RWPE1 (cell line): Measurements from ENCODE around the gene CLIC5.

Source experiments
- CTCF ChIA-PET: fragments of 350-600 bp; sonication (Branson Sonifier 250); formaldehyde crosslinking; extraction: SDS; loops from one replicate; lab custom pipeline; 2021; lab: Yijun Ruan, JAX
- POLR2A ChIA-PET: fragments of 400-600 bp; formaldehyde crosslinking; extraction: SDS; loops from one replicate; lab custom pipeline; 2020; ENCODE audit warnings: antibody characterized with exemption; ENCODE audit not compliant: low non-redundant PET; lab: Yijun Ruan, JAX
- DNase-seq: peaks from one replicate; pipeline ENCODE4 v3.0.0; 2012; ENCODE audit warnings: low spot score
- H3K27ac ChIP-seq: fragments of 450-650 bp; 2 replicates; pipeline ENCODE4 v1.5.1; 2017
- TF ChIP-seq, protein P1 (sequence below): fragments of 450-650 bp; conservative IDR thresholded peaks from 2 replicates; pipeline ENCODE4 v1.5.1; 2017; ENCODE audit warnings: low read depth, mild to moderate bottlenecking

CLIC5 gene

DNA sequence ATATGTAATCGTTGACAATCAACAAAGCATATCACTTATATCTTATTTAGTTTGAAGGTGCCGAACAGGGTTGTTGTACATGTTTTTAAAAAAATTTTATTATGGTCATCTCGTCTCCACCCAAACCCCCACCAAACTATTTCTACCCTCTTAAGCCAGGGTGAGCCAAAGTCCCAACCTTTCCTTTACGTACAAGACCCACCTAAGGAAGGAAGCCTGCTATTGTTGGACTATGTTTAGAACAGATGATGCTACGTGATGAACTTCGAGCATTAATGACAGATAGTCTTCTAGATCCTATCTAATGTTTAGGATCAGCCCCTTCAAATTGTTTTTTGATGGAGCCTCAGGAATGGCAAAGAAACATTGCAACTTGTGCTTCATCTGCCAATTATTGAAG, 44.4 kb downstream of the CLIC5 start:
- ChIA-PET CTCF (no interaction called here), POLR2A (no interaction called here)
- TF ChIP-seq, protein P1, sequence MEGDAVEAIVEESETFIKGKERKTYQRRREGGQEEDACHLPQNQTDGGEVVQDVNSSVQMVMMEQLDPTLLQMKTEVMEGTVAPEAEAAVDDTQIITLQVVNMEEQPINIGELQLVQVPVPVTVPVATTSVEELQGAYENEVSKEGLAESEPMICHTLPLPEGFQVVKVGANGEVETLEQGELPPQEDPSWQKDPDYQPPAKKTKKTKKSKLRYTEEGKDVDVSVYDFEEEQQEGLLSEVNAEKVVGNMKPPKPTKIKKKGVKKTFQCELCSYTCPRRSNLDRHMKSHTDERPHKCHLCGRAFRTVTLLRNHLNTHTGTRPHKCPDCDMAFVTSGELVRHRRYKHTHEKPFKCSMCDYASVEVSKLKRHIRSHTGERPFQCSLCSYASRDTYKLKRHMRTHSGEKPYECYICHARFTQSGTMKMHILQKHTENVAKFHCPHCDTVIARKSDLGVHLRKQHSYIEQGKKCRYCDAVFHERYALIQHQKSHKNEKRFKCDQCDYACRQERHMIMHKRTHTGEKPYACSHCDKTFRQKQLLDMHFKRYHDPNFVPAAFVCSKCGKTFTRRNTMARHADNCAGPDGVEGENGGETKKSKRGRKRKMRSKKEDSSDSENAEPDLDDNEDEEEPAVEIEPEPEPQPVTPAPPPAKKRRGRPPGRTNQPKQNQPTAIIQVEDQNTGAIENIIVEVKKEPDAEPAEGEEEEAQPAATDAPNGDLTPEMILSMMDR, result no peak
- no peak for DNase-seq
- H3K27ac ChIP-seq, result no peak overlapping the region

DNA sequence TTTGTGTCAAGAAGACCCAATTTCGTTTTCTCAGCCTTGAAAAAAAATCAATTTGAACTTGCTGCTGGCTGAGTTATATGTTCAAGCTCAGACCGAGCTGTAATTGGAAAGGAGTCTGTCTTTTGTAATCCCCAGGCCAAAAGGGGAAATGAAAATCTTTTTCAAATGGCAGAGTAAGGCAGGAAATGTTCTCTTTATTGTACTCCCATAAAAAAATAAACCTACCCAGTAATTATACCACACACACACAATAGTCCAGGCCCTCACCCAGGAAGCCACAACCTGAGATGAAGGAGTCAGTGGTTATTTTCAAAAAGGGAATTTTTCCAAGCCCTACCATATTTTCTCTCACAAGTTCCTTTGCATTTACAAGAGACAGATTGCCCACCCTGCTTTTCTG, 45.3 kb downstream of the CLIC5 start:
- ChIA-PET POLR2A (no interaction called here), CTCF (no interaction called here)

DNA sequence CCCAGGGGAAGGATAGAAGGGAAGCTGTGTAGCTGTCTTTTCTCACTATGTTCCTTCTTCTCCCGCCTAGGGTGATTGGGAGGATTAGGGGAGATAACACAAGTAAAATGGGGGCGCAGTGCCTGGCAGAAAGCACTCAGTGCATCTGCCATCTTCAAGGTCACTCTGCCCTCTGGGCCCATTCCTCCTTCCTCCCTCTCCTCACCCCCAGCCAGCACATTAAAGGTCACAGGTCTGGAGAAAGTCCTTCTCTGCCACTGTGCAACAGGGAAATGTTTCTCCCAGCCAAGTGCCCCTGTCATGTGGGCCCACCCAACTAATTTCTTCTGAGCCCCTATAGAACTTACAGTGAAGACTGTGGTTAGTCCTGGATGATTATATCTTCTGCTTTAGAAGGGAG, 45.8 kb downstream of the CLIC5 start:
- ChIA-PET POLR2A (no interaction called here), CTCF (no interaction called here)
- DNase-seq, result no peak
- TF ChIP-seq, protein P1, result no peak
- no peak overlapping the region for H3K27ac ChIP-seq

More for the DNA sequence above, 45.3 kb downstream of the CLIC5 start:
- H3K27ac ChIP-seq, result no peak overlapping the region
- DNase-seq, result no peak
- TF ChIP-seq, protein P1, result no peak

DNA sequence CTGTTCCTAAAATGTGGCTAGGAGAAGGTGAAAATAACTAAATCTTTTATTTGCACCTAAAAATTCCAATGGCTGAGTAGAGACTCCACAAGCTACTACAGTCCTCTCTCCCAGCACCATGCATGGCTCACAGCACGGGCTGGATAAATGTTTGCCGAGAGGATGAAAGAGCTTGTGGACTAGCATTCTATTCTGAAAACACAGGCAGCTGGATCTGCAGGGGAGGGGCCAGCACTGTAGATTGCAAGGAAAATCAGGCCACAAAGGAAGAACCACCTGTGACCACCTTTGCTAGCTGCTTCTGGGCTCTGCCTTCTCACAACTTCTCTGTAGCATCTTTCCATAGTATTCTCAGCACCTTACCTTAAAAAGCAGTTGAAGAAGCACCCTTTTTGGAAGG, 46.6 kb downstream of the CLIC5 start:
- H3K27ac ChIP-seq, result no peak overlapping the region
- ChIA-PET CTCF (no interaction called here), POLR2A (no interaction called here)
- TF ChIP-seq, protein P1, result no peak
- DNase-seq, result no peak

DNA sequence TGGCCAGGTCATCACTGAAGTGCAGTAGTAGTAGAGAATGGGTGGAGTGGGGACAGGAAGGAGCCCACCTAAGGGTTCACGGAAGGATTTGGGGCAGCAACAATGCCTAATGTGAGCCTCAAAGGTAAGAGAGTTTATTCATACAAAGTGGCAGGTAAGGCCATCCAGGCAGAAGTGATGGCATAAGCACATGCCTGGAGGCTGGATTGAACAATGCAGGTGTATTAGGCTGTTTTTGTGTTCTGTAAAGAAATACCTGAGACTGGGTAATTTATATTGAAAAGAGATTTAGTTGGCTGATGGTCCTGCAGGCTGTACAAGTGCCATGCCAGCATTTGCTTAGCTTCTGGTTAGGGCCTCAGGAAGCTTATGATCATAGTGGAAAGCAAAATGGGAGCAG, 48.3 kb downstream of the CLIC5 start:
- ChIA-PET CTCF (no interaction called here), POLR2A (no interaction called here)
- TF ChIP-seq, protein P1, result no peak
- H3K27ac ChIP-seq, result no peak overlapping the region
- no peak for DNase-seq

DNA sequence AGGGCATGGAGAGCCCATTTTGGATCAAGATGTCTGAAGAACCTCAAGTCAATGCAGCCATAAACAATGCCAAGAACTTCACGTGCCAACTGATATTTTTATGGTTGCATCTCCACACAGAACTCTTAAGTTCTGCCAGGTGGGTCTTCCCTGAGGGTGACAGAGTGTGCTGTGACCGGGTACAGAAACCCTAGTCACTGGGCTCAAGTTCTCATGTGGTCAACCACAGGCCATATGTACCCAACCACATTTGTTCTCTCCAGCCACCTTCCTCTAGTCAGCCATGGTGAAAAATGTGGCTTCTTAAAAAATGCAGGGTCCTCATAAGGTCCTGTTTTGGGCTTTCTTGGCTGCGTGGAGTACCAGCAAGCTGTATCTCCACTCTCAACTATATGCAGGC, 48.9 kb downstream of the CLIC5 start:
- H3K27ac ChIP-seq, result no peak overlapping the region
- POLR2A ChIA-PET, result no interaction called here
- no peak for DNase-seq
- CTCF ChIA-PET, result no interaction called here
- TF ChIP-seq, protein P1, result no peak

DNA sequence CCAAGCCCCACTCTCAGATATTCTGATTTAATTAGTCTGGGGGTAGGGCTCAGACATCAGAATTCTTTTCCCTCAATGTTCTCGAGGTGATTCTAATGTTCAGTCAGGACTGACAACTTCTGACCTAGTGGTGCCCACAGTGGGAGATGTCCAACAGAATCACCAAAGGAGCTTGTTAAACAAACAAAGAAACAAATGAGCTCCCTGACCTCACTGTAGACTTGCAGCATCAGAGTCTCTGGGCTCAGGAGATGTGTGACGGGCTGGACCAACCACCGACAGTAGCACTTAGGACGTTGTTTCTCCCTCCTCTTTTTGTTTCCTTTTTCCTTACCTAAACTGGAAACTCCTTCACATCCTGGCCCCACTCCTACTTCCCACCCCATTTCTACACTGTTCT, 49.3 kb downstream of the CLIC5 start:
- TF ChIP-seq, protein P1, result no peak
- H3K27ac ChIP-seq, result no peak overlapping the region
- ChIA-PET POLR2A (no interaction called here), CTCF (no interaction called here)
- DNase-seq, result no peak
